ENCODE measurements around the gene LRP6.

The LRP6 gene

GRCh38 chr12:12221560-12221959 lies 45.3 kb downstream of the LRP6 start:
- H3K4me1 ChIP-seq (ENCODE audit: control insufficient read depth in 1 of 2, insufficient read depth in 1 of 2, low read depth in 1 of 2, low read length in 1 of 2) = no peaks in the 10 kb centered on the region
- H3K27ac ChIP-seq = no peak overlapping the region
- H3K27me3 ChIP-seq = no peaks in the 10 kb centered on the region
- H3K36me3 ChIP-seq = no peaks in the 10 kb centered on the region
- TF ChIP-seq CTCF (IDR thresholded peaks at IDR 0.05) = no peak
- no peak overlapping the region for H3K4me3 ChIP-seq (ENCODE audit: low read depth in 1 of 2, low read length in 1 of 2)
- H3K9me3 ChIP-seq = no peaks in the 10 kb centered on the region

- no peaks in the 10 kb centered on the region for H3K9me3 ChIP-seq
- no peaks in the 10 kb centered on the region for H3K4me1 ChIP-seq (ENCODE audit: control insufficient read depth in 1 of 2, insufficient read depth in 1 of 2, low read depth in 1 of 2, low read length in 1 of 2)
- no peak for TF ChIP-seq CTCF (IDR thresholded peaks at IDR 0.05)
- no peaks in the 10 kb centered on the region for H3K36me3 ChIP-seq
- H3K4me3 ChIP-seq (ENCODE audit: low read depth in 1 of 2, low read length in 1 of 2) = no peak overlapping the region
- H3K27me3 ChIP-seq = no peaks in the 10 kb centered on the region
- no peak overlapping the region for H3K27ac ChIP-seq
These were observed 47.2 kb downstream of the LRP6 start for GRCh38 chr12:12219664-12220063.

GRCh38 chr12:12217018-12217359 lies 49.9 kb downstream of the LRP6 start:
- Histone ChIP-seq H3K27me3 (no peaks in the 10 kb centered on the region), H3K4me3 (ENCODE audit: low read depth in 1 of 2, low read length in 1 of 2) (no peak overlapping the region), H3K27ac (no peak overlapping the region), H3K4me1 (ENCODE audit: control insufficient read depth in 1 of 2, insufficient read depth in 1 of 2, low read depth in 1 of 2, low read length in 1 of 2) (no peaks in the 10 kb centered on the region), H3K9me3 (no peaks in the 10 kb centered on the region), H3K36me3 (no peaks in the 10 kb centered on the region)
- TF ChIP-seq CTCF (IDR thresholded peaks at IDR 0.05) = no peak

- Histone ChIP-seq H3K4me3 (ENCODE audit: low read depth in 1 of 2, low read length in 1 of 2) (no peak overlapping the region), H3K4me1 (ENCODE audit: control insufficient read depth in 1 of 2, insufficient read depth in 1 of 2, low read depth in 1 of 2, low read length in 1 of 2) (no peaks in the 10 kb centered on the region), H3K36me3 (no peaks in the 10 kb centered on the region), H3K27ac (no peak overlapping the region), H3K9me3 (no peaks in the 10 kb centered on the region), H3K27me3 (no peaks in the 10 kb centered on the region)
- TF ChIP-seq CTCF (IDR thresholded peaks at IDR 0.05) = no peak
These were observed 50.4 kb downstream of the LRP6 start for GRCh38 chr12:12216349-12217017.

- no peak for TF ChIP-seq CTCF (IDR thresholded peaks at IDR 0.05)
- Histone ChIP-seq H3K27me3 (no peaks in the 10 kb centered on the region), H3K4me3 (ENCODE audit: low read depth in 1 of 2, low read length in 1 of 2) (no peak overlapping the region), H3K9me3 (no peaks in the 10 kb centered on the region), H3K36me3 (no peaks in the 10 kb centered on the region), H3K27ac (no peak overlapping the region), H3K4me1 (ENCODE audit: control insufficient read depth in 1 of 2, insufficient read depth in 1 of 2, low read depth in 1 of 2, low read length in 1 of 2) (no peaks in the 10 kb centered on the region)
These were observed 52.2 kb downstream of the LRP6 start for GRCh38 chr12:12214635-12215131.
